Kidney capillary endothelial cell (primary cell): ENCODE data around the gene IQUB.
"Not testable (repeated sequence)": the region's sequence is repeated elsewhere in the genome, so short reads cannot be mapped to it uniquely, and the experiment has no call there.

ENCODE experiments used
- DNase-seq: peaks from one replicate; pipeline ENCODE4 v3.0.0-alpha.2; 2018; ENCODE audit warnings: low spot score

Gene IQUB

GRCh38 chr7:123410273-123410904 is 124.0 kb downstream of the IQUB start:
- no peak for DNase-seq

GRCh38 chr7:123407951-123408350 is 126.4 kb downstream of the IQUB start:
- DNase-seq: not testable (repeated sequence)
